Mucosa of descending colon (tissue), 3 donors: ENCODE measurements around the gene WT1. TPM values are rescaled to one million over a fixed set of nuclear protein-coding genes. Genes with fewer than 3 reads are reported as not detected.

Experiments
- ATAC-seq: fragments of 200-7000 bp; cut with Tn5 transposase; one replicate; pipeline ENCODE4 v1.9.1; 2020; ENCODE audit warnings: mild to moderate bottlenecking, moderate library complexity
- DNase-seq, 3 donors: peaks; one replicate each; pipeline ENCODE4 v3.0.0-alpha.2; 2020
- H3K36me3 ChIP-seq: fragments of 200-600 bp; one replicate; pipeline ENCODE4 v1.8.0; 2021; ENCODE audit warnings: low read depth, mild to moderate bottlenecking
- H3K4me1 ChIP-seq: fragments of 200-600 bp; one replicate; pipeline ENCODE4 v1.8.0; 2021; ENCODE audit warnings: low read depth, mild to moderate bottlenecking
- H3K4me3 ChIP-seq: fragments of 200-600 bp; one replicate; pipeline ENCODE4 v1.8.0; 2021; ENCODE audit warnings: mild to moderate bottlenecking
- H3K9me3 ChIP-seq: fragments of 200-600 bp; one replicate; pipeline ENCODE4 v1.8.0; 2021; ENCODE audit warnings: mild to moderate bottlenecking
- CTCF ChIP-seq: fragments of 200-600 bp; IDR thresholded peaks from one replicate; pipeline ENCODE4 v1.8.0; 2022; ENCODE audit warnings: antibody characterized with exemption, mild to moderate bottlenecking
- intact Hi-C, 2 donors: fragments of 100-400 bp; cut with DNase I in 1 of 2; cut with micrococcal nuclease in 1 of 2; formaldehyde crosslinking; loops; one replicate each; pipeline versions ENCODE4 v1.11.0 to v1.11.1; 2022; cut with DNase I, micrococcal nuclease
- total RNA-seq, 3 donors: library from RNA; stranded (reverse); fragmentation: NEBNext Ultra II Directional in 2 of 3; extraction: Animal tissue kit (Norgen Biotek cat#: 25700) in 2 of 3; gene quantifications; one replicate each; pipeline versions ENCODE4 v1.2.1 to v1.2.4, GENCODE V29; 2021 to 2023
- donor health status: DM: no; HTN: no; CAD: no; lungs with moderate emphysema.
- donor health status: DM: no; HTN: no; CAD: no.
- donor health status: DM: no; HTN: yes; CAD: no.

Gene WT1
- total RNA-seq, 3 donors from 2014 or later: 0.09 to 0.57 TPM; not detected in 1

DNA sequence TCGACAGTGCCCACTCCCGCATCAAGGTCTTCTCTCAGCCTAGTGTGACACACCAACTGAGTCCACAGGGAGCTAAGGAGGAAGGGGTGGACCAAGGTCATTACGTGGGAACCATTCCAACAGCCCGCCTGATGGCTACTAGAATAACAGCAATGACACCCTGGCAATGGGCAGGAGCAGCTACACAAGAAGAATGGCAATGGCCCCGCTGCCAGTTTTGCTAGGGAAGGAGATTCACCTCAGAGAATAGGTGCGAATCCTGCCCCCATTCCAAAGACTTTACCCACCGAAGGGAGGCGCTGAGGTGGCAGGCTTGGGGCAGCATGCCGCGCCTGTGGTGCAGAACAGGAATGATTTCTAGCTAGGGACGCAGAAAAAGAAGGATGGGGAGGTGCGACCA is 9.1 kb downstream of the WT1 start:
- H3K9me3 ChIP-seq: no peaks in the 10 kb centered on the region
- intact Hi-C loops: no loop called here
- H3K4me3 ChIP-seq: no peak overlapping the region
- peaks cover 4% of the 10 kb centered on the region for H3K4me1 ChIP-seq
- DNase-seq: no peak
- no peak for ATAC-seq
- H3K36me3 ChIP-seq: no peaks in the 10 kb centered on the region
- no peak for TF ChIP-seq CTCF

DNA sequence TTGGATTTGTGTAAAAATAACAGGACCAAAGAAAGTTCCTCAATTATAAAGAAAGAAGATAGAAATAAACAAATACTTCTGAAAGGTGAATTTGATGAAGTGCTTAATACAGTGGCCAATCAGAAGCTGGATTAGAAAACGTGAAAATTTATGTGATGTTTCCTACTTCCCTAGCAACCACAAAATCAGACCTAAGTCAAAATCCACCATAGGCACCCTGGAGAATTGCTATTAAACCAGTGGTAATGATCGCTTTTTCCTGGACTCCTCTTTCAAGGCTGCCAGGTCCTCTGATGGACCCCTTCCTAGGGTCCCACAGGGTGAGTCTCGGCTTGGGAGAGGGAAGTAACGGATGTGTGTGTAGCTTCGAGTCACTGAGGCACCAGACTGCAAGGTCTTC is 9.6 kb downstream of the WT1 start:
- Histone ChIP-seq H3K4me1 (peaks cover 4% of the 10 kb centered on the region), H3K36me3 (no peaks in the 10 kb centered on the region), H3K9me3 (no peaks in the 10 kb centered on the region), H3K4me3 (no peak overlapping the region)
- TF ChIP-seq CTCF: no peak
- ATAC-seq: no peak
- intact Hi-C loops: no loop called here
- DNase-seq: no peak

DNA sequence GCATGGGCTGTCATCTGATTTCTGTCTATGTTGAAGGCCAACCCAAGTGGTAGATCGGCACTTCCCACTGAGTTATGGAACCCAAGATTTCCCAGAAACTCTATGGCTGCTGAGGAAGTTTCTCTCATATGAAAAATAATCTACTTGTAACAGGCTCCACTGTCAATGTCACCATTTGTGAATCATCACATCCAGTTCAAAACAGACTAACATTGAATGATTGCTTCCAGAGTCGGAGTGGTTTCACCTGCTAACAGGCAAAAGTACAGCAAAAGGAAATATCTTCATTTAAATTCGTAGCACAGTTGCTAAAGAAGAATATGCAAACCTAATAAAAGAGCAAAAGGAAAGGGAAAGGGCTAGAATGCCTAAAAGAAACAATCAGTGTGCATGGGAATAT is 12.8 kb downstream of the WT1 start:
- H3K9me3 ChIP-seq: no peaks in the 10 kb centered on the region
- intact Hi-C loops: no loop called here
- no peak for DNase-seq
- ATAC-seq: no peak
- H3K36me3 ChIP-seq: no peaks in the 10 kb centered on the region
- H3K4me1 ChIP-seq: peaks cover 4% of the 10 kb centered on the region
- TF ChIP-seq CTCF: no peak
- H3K4me3 ChIP-seq: no peak overlapping the region

GRCh38 chr11:32421992-32422391 is 13.3 kb downstream of the WT1 start:
- H3K4me1 ChIP-seq: peaks cover 4% of the 10 kb centered on the region
- DNase-seq (no peak), ATAC-seq (no peak)
- intact Hi-C loops: no loop called here
- no peaks in the 10 kb centered on the region for H3K9me3 ChIP-seq
- TF ChIP-seq CTCF: no peak
- H3K36me3 ChIP-seq: no peaks in the 10 kb centered on the region
- no peak overlapping the region for H3K4me3 ChIP-seq

DNA sequence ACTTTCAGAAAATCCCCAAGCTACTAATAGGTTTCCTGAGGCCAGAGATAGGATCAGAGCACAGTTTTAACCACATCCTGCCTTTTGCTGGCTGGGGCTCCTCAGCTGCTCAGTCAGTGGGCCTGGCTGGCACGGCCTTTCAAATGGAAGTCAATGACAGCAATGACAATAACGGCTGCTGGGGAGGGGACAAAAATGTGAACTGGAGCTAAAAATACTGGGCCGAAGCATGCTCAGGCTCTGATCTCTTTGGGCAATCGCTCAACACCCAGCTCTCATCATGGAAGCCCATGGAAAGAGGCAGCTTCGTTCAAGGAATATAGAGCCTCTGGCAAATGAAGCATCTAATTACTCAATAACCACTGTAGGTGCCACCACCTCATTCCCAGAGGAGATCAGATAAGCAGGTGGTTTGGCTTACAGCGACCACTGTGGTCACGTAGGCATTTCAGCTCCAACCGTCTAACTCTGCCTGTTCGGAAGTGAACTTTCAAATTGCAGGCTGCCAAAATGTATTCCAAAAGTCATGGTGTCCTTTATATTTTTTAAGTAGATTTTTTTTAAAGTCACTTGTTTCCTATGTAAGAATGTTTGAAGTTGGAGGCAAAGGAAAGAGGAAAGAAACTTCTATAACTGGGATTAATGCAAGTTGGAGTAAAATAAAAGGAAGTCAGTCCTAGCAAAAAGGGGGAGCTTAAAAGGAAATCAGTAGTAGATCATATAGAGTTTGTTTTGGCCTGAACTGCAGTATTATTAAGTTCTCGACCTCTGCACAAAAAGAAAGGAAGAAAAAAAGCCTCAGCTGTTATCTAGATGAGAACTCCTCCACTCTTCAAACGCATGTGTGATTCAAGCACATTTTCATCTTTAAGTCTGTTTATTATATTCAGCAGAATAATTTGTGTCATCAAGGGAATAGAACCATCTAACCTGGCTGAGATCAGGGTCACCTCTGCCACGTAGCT is 14.1 kb downstream of the WT1 start:
- ATAC-seq (peak; percentile 14), DNase-seq (no peak)
- intact Hi-C loops: no loop called here
- no peaks in the 10 kb centered on the region for H3K36me3 ChIP-seq
- H3K4me3 ChIP-seq: no peak overlapping the region
- no peaks in the 10 kb centered on the region for H3K9me3 ChIP-seq
- TF ChIP-seq CTCF: no peak
- H3K4me1 ChIP-seq: no peaks in the 10 kb centered on the region
